HG02759 (cell line): ENCODE data around the gene LASP1.
A peak's percentile ranks its signal among the peaks of the same experiment; 100 is the strongest.
"Not testable (repeated sequence)": the region's sequence is repeated elsewhere in the genome, so short reads cannot be mapped to it uniquely, and the experiment has no call there.

Experiments used
- ATAC-seq: cut with Tn5 transposase; IDR thresholded peaks from one replicate; pipeline ENCODE4 v1.9.1; 2021; ENCODE audit warnings: mild to moderate bottlenecking, moderate library complexity; ENCODE audit not compliant: unreplicated experiment

Gene LASP1, protein sequence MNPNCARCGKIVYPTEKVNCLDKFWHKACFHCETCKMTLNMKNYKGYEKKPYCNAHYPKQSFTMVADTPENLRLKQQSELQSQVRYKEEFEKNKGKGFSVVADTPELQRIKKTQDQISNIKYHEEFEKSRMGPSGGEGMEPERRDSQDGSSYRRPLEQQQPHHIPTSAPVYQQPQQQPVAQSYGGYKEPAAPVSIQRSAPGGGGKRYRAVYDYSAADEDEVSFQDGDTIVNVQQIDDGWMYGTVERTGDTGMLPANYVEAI

DNA sequence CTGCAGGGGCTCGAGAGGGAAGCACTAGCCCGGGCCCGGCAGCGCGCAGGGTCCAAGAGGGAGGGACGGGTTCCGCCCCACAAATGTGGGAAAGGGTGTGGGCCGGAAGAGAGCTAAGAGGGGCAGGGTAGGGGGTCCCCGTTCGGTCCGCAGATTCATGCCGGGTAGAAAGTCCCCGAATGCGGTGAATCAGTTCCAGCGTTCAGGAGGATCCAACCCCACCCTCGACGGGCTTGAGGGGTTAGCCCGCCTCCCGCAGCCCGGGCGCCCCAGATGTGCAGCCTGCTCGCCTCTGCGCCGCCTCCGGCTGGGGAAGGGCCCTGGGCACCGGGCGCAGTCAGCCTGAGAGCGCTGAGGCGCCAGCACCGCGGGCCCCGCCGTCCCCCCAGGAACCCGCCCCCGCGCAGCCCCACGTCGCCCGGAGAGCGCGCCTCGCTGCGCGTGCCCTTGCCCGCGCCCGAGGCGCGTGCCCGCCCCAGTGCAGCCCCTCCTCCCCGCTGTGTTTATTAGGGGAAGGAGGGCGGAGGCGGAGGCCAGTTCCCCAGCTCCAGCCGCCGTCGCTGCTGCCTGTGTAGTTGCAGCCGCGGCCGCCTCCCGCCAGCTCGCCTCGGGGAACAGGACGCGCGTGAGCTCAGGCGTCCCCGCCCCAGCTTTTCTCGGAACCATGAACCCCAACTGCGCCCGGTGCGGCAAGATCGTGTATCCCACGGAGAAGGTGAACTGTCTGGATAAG lies at the start of gene LASP1:
LASP1 (plus strand) TSS at position 533 of the 733 bp plus-strand sequence; CDS start at position 665, 132 bp downstream.
- peak; percentile 50 for ATAC-seq

DNA sequence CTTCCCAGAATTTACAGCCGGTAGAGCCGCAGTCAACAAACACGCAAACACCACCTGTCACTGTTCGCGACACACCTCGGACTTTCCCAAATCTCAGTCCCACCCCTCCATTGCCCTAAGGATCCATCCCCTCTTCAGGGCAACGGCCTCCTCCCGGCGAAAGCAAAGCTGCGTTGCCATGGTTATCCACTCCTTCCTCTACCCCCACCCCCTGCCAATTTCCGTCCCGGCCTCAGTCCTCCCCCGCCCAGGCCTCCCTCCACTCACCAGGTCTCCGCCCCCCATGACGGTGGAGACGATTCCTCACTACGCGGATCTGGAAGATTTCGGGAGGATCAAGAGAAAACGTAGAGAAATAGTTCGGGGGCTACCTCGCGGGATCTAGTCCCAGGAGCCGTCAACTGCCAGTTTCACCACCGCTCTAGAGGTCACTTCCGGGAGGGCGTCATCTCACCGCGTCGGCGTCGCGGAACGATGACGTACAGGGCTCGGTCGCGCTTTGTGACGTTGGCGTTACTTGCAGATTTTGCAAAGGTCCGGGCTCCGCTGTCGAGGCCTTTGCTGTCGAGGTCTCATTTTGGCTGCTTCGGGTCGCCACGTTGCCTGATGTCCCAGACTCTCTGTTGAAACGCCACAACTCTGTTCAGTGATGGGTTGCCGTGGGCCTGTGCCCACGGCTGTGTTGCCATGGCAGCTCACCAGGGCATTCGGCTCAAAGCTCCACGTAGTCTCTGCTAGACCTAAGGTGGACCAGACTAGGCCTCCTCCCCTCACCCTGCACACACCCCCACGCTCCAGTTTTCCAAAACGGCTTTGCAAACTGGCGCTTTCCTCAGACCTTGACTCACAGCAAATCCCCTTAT lies 44.7 kb upstream of the LASP1 start, which contains the start of gene CWC25:
CWC25 (minus strand) TSS at position 423 of the 863 bp plus-strand sequence; CDS start at position 285, 138 bp downstream.
- peak; percentile 92 for ATAC-seq

DNA sequence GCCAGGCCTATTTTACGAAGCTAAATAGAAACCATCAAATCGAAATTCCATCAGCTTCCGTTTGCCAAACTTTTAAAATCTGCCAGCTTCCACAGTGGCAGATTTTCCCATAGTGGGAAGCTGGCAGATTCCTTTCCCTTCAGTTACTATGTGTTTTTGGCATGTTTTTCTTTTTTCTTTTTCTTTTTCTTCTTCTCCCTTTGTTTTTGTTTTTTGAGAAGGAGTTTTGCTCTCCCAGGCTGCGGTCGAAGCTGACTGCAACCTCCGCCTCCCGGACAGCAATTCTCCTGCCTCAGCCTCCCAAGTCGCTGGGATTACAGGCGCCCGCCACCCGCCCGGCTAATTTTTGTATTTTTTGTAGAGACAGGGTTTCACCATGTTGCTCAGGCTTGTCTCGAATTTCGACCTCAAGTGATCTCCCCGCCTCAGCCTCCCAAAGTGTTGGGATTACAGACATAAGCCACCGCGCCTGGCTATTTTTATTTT lies 44.1 kb upstream of the LASP1 start:
- no peak for ATAC-seq

DNA sequence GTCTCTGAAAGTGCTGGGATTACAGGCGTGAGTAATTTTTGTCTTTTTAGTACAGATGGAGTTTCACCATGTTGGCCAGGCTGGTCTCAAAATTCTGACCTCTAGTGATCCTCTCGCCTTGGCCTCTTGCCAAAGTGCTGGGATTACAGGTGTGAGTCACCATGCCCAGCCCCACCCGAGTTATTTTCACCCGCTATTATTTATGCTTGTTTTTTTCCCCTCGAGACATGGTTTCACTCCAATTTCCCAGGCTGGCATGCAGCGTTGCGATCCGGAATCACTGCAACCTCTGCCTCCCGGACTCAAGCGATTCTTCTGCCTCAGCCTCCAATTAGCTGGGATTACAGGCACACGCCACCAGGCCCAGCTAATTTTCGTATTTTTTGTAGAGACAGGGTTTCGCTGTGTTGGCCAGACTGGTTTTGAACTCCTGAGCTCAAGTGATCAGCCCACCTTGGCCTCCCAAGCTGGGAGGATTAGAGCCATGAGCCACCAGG lies 25.5 kb upstream of the LASP1 start:
- no peak for ATAC-seq

DNA sequence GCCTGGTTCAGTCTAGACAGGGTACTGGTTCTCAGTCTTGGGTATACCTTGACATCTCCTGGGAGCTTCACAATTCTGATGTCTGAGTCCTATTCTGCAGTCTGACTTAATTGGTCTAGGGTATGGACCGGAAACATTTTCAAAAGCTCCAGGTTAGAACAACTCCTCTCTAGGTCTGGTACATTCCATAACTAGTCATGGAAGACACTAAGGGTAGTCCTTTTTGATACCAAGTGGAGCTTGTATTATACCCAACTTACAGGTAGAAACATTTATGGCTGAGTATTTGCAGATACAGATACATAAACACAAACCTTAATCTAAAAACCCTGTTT lies 21.3 kb upstream of the LASP1 start:
- no peak for ATAC-seq

GRCh38 chr17:38848939-38849605 lies 20.8 kb upstream of the LASP1 start:
- no peak for ATAC-seq

GRCh38 chr17:38850374-38850773 lies 19.5 kb upstream of the LASP1 start:
- no peak for ATAC-seq

DNA sequence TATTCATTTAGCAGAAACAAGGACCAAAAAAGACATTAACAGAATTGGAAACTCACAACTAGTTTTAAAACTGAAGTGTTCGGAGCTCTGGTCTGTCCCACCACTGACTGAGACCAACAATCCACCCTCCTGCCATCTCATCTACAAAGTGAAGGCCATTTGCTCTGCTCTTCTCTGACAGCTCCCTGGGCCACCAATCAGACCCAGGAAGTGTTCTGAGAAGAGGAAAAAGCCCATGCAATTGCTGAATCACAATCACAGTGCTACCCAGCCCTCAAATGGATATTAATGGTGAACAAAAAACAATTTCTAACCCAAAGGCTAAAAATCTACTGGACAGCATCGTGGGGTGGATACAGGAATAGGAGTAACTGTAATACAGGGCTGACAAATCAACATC lies 18.4 kb upstream of the LASP1 start:
- no peak for ATAC-seq

DNA sequence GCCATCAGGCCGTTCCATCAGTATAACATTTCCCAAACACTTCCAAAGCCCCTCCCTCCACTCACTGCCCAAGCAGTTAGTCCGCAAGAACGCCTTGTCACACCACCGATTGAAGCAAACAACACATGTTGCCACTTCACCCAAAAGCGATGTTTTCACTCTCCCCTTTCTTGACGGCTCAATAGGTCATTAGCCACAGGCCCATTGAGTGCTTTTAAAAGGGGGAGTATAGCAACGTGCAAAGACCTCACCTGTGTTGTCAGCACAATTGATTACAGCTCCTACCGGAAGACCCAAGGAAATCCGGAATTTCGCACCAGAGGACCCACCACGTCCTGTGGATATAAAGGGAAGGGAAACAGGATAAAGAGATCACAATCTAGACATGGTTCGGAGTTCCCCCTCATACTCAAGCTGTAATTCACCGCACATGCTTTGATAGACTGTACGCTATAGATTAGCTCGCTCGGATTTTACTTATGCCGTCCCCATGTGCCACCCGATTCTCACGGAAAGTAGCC lies 17.0 kb upstream of the LASP1 start:
- no peak for ATAC-seq

GRCh38 chr17:38853292-38854219 lies 16.3 kb upstream of the LASP1 start, which contains the start of gene RPL23:
Gene RPL23, minus strand, starts transcription at chr17:38853721. Its CDS starts 11 bp downstream, at chr17:38853710.
- peak; percentile 88 for ATAC-seq

GRCh38 chr17:38855101-38855714 lies 14.7 kb upstream of the LASP1 start:
- not testable (repeated sequence) for ATAC-seq

DNA sequence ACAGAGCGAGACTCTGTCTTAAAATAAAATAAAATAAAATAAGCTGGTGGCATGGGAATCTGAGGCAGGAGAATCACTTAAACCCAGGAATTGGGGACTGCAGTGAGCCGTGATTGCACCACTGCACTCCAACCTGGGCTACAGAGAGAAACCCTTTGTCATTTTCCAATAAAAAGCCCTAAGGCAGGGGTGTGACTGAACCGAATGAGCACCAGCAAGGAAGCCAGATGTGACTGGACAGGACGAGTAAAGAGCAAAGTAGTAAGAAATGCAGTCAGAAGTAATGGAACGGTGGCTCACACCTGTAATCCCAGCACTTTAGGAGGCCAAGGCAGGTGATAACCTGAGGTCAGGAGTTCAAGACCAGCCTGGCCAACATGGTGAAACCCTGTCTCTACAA lies 12.6 kb upstream of the LASP1 start:
- no peak for ATAC-seq

GRCh38 chr17:38861399-38861843 lies 8.4 kb upstream of the LASP1 start:
- no peak for ATAC-seq

- no peak for ATAC-seq
These were observed 5.0 kb upstream of the LASP1 start for GRCh38 chr17:38864636-38865398.

DNA sequence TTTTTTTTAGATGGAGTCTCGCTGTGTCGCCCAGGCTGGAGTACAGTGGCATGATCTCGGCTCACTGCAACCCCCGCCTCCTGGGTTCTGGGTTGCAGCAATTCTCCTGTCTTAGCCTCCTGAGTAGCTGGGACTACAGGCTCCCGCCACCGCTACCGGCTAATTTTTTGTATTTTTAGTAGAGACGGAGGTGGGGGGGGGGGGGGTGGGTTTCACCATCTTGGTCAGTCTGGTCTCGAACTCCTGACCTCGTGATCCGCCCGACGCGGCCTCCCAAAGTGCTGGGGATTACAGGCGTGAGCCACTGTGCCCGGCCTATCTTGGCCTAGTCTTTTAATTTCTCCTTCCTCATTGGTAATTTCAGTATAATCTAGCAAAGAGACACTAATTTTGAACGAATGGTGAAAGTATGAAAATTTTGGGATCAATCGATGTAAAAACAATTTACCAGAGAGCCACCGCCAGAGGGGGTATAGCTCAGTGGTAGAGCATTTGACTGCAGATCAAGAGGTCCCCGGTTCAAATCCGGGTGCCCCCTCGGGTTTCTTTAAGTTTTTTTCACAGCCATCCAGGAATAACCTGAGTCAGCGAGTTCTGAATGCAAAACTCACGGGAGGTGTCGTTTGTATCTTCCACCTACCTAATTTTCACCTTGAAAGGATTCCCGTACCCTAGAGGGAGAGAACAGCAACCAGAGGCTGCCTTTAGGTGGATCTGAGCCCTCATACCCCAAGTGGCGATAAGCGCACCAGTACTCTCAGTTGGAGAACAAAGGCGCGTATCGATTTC lies 2.5 kb upstream of the LASP1 start:
- ATAC-seq: no peak

DNA sequence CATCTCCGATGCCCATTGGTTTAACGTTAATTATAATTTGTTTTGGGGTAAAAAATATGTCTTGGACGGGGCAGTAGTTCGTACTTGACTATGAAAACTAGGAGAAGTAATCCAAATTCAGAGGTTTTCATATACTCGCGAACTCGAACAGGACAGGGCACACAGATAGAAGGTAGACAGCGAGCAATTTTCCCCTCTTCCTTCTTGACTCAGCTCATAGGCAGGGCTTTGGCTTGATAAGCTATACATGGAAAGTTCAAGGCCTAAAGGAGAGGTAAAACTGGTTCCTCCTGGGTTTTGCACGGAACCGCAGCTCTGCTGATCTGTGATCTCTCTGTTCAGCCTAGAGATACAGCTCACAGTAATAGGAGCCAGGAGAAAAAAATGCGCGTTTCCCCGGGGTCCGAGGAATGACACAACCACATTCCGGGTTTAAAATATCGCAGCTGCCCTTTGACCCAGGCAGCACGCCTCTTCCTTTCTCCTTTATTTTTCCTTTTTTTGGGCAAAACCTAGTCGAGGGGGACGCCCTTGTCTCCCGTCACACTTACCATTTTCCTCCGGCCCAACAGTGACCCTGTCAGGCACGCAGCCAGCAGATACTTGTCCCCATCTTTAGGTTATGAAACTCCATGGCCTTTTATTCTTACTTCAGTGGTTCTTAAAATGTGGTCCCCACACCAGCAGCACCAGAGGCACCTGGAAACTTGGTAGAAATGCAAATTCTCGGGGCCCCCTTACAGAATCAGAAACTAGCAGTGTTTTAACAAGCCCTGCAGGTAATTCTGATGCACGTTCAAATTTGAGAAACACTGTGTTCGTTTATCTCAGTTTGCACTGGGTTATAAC lies 1.7 kb upstream of the LASP1 start:
- no peak for ATAC-seq
